ENCODE data around the gene DENND5A.

- TF ChIP-seq POLR2A (IDR thresholded peaks at IDR 0.05) (no peak), CTCF (IDR thresholded peaks at IDR 0.05) (no peak)
Observed at GRCh38 chr11:9089636-9090035, 175.5 kb downstream of the DENND5A start.

Measured in right lobe of liver (tissue), 4 donors.